CD4-positive, alpha-beta T cell (primary cell): Measurements from ENCODE around the gene TEKT5. TPM values are rescaled to one million over a fixed set of nuclear protein-coding genes. Genes with fewer than 3 reads are reported as not detected.
"Not testable (repeated sequence)": the region's sequence is repeated elsewhere in the genome, so short reads cannot be mapped to it uniquely, and the experiment has no call there.

Experiments
- ATAC-seq: fragments of 200-7000 bp; cut with Tn5 transposase; one replicate; pipeline ENCODE4 v1.10.0; 2022; ENCODE audit warnings: mild to moderate bottlenecking; ENCODE audit not compliant: poor library complexity
- CTCF ChIA-PET: fragments of 350-600 bp; sonication (Branson Sonifier 250); formaldehyde crosslinking; loops from one replicate; lab custom pipeline; 2021; ENCODE audit warnings: antibody characterized with exemption, inconsistent platforms; lab: Charles Lee
- POLR2A ChIA-PET: fragments of 350-600 bp; sonication (Branson Sonifier 250); formaldehyde crosslinking; loops from one replicate; lab custom pipeline; 2021; ENCODE audit warnings: antibody characterized with exemption, inconsistent platforms; lab: Charles Lee
- DNase-seq, 14 experiments: peaks; one replicate each; pipeline ENCODE4 v3.0.0-alpha.2; 2013 to 2020; ENCODE audit warnings: mixed read lengths in 2 of 14
- H3K27ac ChIP-seq, 2 donors: one replicate each; pipeline versions ENCODE4 v1.5.1 to v1.7.0; 2013; ENCODE audit warnings: low read length in 2 of 2, low read depth in 1 of 2, mild to moderate bottlenecking in 1 of 2
- H3K27me3 ChIP-seq, 2 experiments: 1 replicate in 1 of 2; 2 replicates in 1 of 2; pipeline versions ENCODE4 v1.6.1 to v1.7.0; 2013; ENCODE audit warnings: low read length in 2 of 2, control low read depth in 1 of 2, mild to moderate bottlenecking in 1 of 2, moderate library complexity in 1 of 2; ENCODE audit not compliant: insufficient read depth in 2 of 2, control insufficient read depth in 1 of 2
- H3K36me3 ChIP-seq: one replicate; pipeline ENCODE4 v1.6.1; 2013; ENCODE audit warnings: low read length, control low read depth; ENCODE audit not compliant: insufficient read depth
- H3K4me1 ChIP-seq: one replicate; pipeline ENCODE4 v1.6.1; 2013; ENCODE audit warnings: low read length, control low read depth; ENCODE audit not compliant: insufficient read depth
- H3K4me3 ChIP-seq: one replicate; pipeline ENCODE4 v1.5.1; 2013; ENCODE audit warnings: mild to moderate bottlenecking, low read length, moderate library complexity
- H3K9me3 ChIP-seq, 2 experiments: 1 replicate in 1 of 2; 2 replicates in 1 of 2; pipeline versions ENCODE4 v1.6.1 to v1.7.0; 2013; ENCODE audit warnings: low read length in 2 of 2, mild to moderate bottlenecking in 2 of 2, control low read depth in 1 of 2, moderate library complexity in 1 of 2; ENCODE audit not compliant: control insufficient read depth in 1 of 2, insufficient read depth in 1 of 2
- H3K27ac Mint-ChIP-seq: one replicate; pipeline ENCODE4 v1.8.0; 2020; ENCODE audit warnings: mixed read lengths
- H3K27me3 Mint-ChIP-seq: one replicate; pipeline ENCODE4 v1.8.0; 2021; ENCODE audit warnings: mixed read lengths
- H3K36me3 Mint-ChIP-seq: one replicate; pipeline ENCODE4 v1.8.0; 2021; ENCODE audit warnings: low read depth, mixed read lengths
- H3K4me1 Mint-ChIP-seq: one replicate; pipeline ENCODE4 v1.8.0; 2021; ENCODE audit warnings: low read depth, mixed read lengths
- H3K4me3 Mint-ChIP-seq: one replicate; pipeline ENCODE4 v1.8.0; 2020; ENCODE audit warnings: mild to moderate bottlenecking, mixed read lengths
- H3K9me3 Mint-ChIP-seq: one replicate; pipeline ENCODE4 v1.8.0; 2020; ENCODE audit warnings: mixed read lengths
- CTCF ChIP-seq: fragments of 200-600 bp; IDR thresholded peaks from one replicate; pipeline ENCODE4 v1.8.0; 2022; ENCODE audit warnings: antibody characterized with exemption, mild to moderate bottlenecking
- intact Hi-C, 2 experiments: fragments of 100-400 bp; cut with DNase I in 1 of 2; cut with micrococcal nuclease in 1 of 2; formaldehyde crosslinking; loops; one replicate each; pipeline versions ENCODE4 v1.15.1 to v1.9.0; 2023 to 2025; cut with DNase I, micrococcal nuclease
- total RNA-seq, 174 experiments: library from RNA in 2 of 174; stranded (reverse) in 2 of 174; gene quantifications; one replicate each; pipeline ENCODE4 v1.2.3 and lab custom pipeline; 2021 to 2026

Gene TEKT5
- total RNA-seq, 2 experiments from 2014 or later: not detected

DNA sequence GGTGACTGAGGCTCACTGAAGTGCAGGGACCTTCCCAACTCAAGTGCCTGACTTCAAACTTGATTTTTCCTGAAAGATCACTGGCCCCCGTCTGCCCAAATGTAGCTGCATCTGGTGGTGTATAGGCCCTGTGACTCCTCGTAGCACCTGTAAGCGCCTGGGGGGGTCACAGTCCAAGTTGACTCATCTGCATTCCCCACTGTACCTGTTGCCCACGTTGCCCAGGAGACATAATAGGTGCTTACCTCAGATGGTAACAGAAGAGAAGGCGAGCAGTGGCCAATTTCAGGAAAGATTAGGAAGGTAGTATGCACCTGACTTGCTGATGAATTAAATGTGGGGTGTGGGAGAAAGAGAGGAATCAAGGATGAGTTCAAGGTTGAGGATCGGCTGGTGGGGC, 70.2 kb downstream of the TEKT5 start:
- H3K4me3 Mint-ChIP-seq: no peak overlapping the region
- TF ChIP-seq CTCF: no peak
- peaks cover 16% of the 10 kb centered on the region for H3K27me3 Mint-ChIP-seq
- Histone ChIP-seq H3K4me1 (no peaks in the 10 kb centered on the region), H3K36me3 (no peaks in the 10 kb centered on the region), H3K27me3 (peaks cover 2 to 6% of the 10 kb centered on the region in 2 experiments), H3K9me3 (peaks cover 0 to under 1% of the 10 kb centered on the region in 2 experiments), H3K4me3 (no peak overlapping the region), H3K27ac (no peak overlapping the region)
- DNase-seq (no peak), ATAC-seq (no peak)
- CTCF ChIA-PET: no interaction called here
- no peaks in the 10 kb centered on the region for H3K9me3 Mint-ChIP-seq
- no peak overlapping the region for H3K27ac Mint-ChIP-seq
- no peaks in the 10 kb centered on the region for H3K36me3 Mint-ChIP-seq
- intact Hi-C loops: no loop called here
- H3K4me1 Mint-ChIP-seq: no peaks in the 10 kb centered on the region
- POLR2A ChIA-PET: no interaction called here

GRCh38 chr16:10623059-10623458, 71.7 kb downstream of the TEKT5 start:
- H3K4me1 ChIP-seq: no peaks in the 10 kb centered on the region
- Mint-ChIP-seq H3K9me3 (no peaks in the 10 kb centered on the region), H3K4me1 (no peaks in the 10 kb centered on the region), H3K27me3 (peaks cover 22% of the 10 kb centered on the region), H3K36me3 (no peaks in the 10 kb centered on the region), H3K27ac (no peak overlapping the region), H3K4me3 (no peak overlapping the region)
- H3K4me3 ChIP-seq: no peak overlapping the region
- TF ChIP-seq CTCF: no peak
- H3K9me3 ChIP-seq: peaks cover 0 to 6% of the 10 kb centered on the region in 2 experiments
- H3K27ac ChIP-seq: no peak overlapping the region
- intact Hi-C loops: no loop called here
- DNase-seq (no peak), ATAC-seq (no peak)
- peaks cover 2 to 11% of the 10 kb centered on the region in 2 experiments for H3K27me3 ChIP-seq
- no peaks in the 10 kb centered on the region for H3K36me3 ChIP-seq
- ChIA-PET POLR2A (no interaction called here), CTCF (no interaction called here)

DNA sequence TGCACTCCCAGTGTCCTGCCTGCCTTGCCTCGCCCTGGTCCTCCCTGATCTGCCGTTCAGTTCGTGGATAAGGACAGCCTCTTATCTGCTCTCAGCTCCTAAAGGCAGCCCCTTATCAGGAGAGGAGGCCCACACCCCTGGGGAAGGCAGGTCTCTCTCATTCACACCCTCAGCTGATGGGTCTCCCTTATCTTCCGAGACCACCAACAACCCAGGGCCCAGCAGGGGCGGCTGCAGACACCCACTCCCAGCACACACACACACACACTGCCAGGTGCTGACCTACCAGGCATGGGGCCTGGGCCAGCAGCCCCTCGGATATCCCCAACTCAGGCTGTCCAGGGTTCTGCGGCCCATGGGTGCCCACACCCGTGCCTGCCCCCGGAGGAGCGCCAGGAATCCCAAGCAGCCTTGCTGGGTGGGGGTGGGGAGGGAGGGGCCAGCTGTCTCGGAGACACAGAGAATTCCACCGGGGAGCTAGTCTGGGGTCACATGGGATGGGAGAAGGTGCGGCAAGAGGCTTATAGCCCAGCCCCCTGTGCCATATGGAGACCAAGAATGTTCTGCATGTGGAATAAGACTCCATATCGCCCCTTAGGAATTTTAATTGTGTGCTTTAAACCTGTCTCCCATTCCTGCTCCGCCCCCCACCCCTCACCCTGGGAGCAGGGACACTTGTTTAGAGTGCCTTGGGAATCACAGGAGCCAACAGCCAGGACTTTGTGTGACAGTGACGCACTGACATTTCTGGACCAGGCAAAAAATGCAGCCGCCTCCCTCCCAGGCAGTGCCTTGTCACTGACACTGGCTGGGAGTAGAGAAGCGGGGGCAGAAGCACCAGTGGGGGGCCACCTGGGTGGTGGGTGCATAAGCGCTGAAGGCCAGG, 72.5 kb downstream of the TEKT5 start:
- Histone ChIP-seq H3K4me3 (no peak overlapping the region), H3K27ac (no peak overlapping the region), H3K9me3 (peaks cover 0 to 6% of the 10 kb centered on the region in 2 experiments), H3K36me3 (no peaks in the 10 kb centered on the region), H3K4me1 (no peaks in the 10 kb centered on the region), H3K27me3 (peaks cover 2 to 18% of the 10 kb centered on the region in 2 experiments)
- no peak overlapping the region for H3K4me3 Mint-ChIP-seq
- no peak for TF ChIP-seq CTCF
- CTCF ChIA-PET: no interaction called here
- intact Hi-C loops: no loop called here
- peaks cover 30% of the 10 kb centered on the region for H3K27me3 Mint-ChIP-seq
- H3K27ac Mint-ChIP-seq: no peak overlapping the region
- DNase-seq: no peak
- H3K4me1 Mint-ChIP-seq: no peaks in the 10 kb centered on the region
- POLR2A ChIA-PET: no interaction called here
- H3K9me3 Mint-ChIP-seq: no peaks in the 10 kb centered on the region
- no peaks in the 10 kb centered on the region for H3K36me3 Mint-ChIP-seq
- ATAC-seq: no peak

- H3K4me3 Mint-ChIP-seq, H3K9me3 ChIP-seq, CTCF ChIA-PET, H3K4me1 Mint-ChIP-seq, H3K36me3 Mint-ChIP-seq, H3K4me1 ChIP-seq, H3K27ac ChIP-seq, intact Hi-C loops, DNase-seq, H3K4me3 ChIP-seq, POLR2A ChIA-PET, H3K9me3 Mint-ChIP-seq, ATAC-seq, H3K36me3 ChIP-seq, H3K27ac Mint-ChIP-seq: not testable (repeated sequence)
- H3K27me3 ChIP-seq: peaks cover 4 to 18% of the 10 kb centered on the region in 2 experiments
- peaks cover 30% of the 10 kb centered on the region for H3K27me3 Mint-ChIP-seq
Observed at GRCh38 chr16:10621216-10621949, 73.3 kb downstream of the TEKT5 start.
